ENCODE results near the gene MTG1. TPM values are rescaled to one million over a fixed set of nuclear protein-coding genes. Genes with fewer than 3 reads are reported as not detected.
A peak's percentile ranks its signal among the peaks of the same experiment; 100 is the strongest.
"Not testable (repeated sequence)": the region's sequence is repeated elsewhere in the genome, so short reads cannot be mapped to it uniquely, and the experiment has no call there.

MTG1 gene
- polyA plus RNA-seq, 1 experiment: 38.1 TPM

DNA sequence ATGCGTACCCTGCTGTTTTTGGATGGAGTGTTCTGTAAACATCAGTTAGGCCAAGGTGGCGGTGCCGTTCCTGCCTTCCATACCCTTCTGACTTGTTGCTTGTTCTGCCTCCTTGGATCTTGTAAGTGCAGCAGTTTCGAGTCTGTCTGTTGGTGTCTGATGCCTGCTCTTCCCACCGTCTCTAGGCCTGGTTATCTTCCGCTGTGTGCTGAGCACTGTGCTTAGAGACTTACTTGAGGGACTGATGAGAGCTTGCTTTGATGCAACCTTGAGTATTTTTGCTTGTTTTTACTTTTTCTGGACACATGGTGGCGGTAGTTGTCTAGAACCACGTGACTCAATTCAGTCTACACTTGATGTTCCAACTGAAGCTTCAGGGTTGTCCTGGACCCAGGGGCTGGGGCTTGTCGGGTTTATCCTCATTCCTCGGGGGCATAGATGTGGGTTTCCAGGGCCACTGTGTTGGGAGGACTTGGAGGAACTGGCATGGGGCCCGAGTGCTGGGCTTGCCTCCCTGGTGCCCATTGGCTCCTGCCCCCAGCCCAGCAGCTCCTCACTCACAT is 44.8 kb downstream of the MTG1 start:
- CTCF ChIA-PET: interaction anchor here (0.7 to 2.1 kb wide), 19 partner anchors 8 to 171 kb away, joined by 3 to 7 read pairs (median 4); partner anchors contain the start of gene SCART1
- POLR2A ChIA-PET: no interaction called here
- Histone ChIP-seq H3K4me3 (ENCODE audit: low read depth, low read length) (no peak overlapping the region), H3K36me3 (ENCODE audit: control insufficient read depth, insufficient read depth, low read length) (no peaks in the 10 kb centered on the region), H3K27me3 (ENCODE audit: control insufficient read depth, insufficient read depth, low read length) (no peaks in the 10 kb centered on the region)
- TF ChIP-seq, protein P1, sequence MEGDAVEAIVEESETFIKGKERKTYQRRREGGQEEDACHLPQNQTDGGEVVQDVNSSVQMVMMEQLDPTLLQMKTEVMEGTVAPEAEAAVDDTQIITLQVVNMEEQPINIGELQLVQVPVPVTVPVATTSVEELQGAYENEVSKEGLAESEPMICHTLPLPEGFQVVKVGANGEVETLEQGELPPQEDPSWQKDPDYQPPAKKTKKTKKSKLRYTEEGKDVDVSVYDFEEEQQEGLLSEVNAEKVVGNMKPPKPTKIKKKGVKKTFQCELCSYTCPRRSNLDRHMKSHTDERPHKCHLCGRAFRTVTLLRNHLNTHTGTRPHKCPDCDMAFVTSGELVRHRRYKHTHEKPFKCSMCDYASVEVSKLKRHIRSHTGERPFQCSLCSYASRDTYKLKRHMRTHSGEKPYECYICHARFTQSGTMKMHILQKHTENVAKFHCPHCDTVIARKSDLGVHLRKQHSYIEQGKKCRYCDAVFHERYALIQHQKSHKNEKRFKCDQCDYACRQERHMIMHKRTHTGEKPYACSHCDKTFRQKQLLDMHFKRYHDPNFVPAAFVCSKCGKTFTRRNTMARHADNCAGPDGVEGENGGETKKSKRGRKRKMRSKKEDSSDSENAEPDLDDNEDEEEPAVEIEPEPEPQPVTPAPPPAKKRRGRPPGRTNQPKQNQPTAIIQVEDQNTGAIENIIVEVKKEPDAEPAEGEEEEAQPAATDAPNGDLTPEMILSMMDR (IDR thresholded peaks at IDR 0.05; ENCODE audit: insufficient read depth, low read depth, low read length): peak; percentile 38; the same call in 1 of the 2 replicates
- DNase-seq (ENCODE audit: low read depth): no peak

DNA sequence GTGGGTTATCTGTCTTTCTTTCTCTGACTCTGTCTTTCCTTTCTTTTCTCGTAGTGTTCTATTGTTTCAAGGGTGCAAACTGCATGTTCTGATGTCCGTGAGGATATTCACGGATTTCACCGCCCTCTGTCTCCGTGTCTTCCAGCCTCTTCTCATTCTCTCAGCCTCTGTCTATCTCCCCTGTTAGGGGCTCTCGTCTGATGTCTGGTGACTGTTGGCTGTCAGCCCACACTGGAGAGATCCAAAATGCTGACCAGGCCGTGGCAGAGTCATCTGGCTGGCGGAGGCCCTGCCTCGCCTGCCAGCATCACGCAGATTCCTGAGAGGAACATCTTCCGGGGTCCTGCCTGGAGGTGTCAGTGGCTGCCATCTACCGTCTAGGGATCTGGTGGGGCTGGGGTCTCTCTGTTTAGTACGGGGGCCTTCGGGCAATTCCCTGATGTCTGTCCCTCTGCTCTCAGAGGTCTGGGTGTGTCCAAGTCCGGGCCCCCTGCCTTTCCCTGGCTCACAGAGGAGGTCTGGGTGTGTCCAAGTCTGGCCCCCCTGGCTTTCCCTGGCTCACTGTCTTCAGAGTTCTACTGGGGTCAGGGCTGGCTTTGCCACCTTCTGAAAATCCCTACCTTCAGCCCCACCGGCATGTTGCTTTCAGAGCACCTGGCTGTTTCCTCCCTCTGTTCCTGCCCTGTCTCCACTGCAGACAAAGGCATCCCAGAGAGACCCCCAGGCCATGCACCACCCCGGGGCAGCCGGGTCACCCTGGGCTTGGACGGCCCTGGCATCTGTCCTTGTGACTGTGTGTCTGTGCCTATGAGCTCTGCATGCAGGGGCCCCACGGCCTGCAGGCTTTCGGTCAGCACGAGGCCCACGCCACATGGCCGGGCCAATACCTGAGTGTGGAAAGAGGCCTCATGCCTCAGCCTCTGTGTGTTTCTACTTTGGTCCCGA is 45.8 kb downstream of the MTG1 start:
- no peak overlapping the region for H3K4me3 ChIP-seq (ENCODE audit: low read depth, low read length)
- H3K36me3 ChIP-seq (ENCODE audit: control insufficient read depth, insufficient read depth, low read length): no peaks in the 10 kb centered on the region
- DNase-seq (ENCODE audit: low read depth): no peak
- CTCF ChIA-PET: interaction anchor here (1.1 to 1.6 kb wide), 7 partner anchors 10 to 165 kb away, joined by 3 to 7 read pairs (median 4); no protein-coding TSS in a partner anchor
- no peaks in the 10 kb centered on the region for H3K27me3 ChIP-seq (ENCODE audit: control insufficient read depth, insufficient read depth, low read length)
- TF ChIP-seq, protein P1 (IDR thresholded peaks at IDR 0.05; ENCODE audit: insufficient read depth, low read depth, low read length): no peak
- POLR2A ChIA-PET: no interaction called here

DNA sequence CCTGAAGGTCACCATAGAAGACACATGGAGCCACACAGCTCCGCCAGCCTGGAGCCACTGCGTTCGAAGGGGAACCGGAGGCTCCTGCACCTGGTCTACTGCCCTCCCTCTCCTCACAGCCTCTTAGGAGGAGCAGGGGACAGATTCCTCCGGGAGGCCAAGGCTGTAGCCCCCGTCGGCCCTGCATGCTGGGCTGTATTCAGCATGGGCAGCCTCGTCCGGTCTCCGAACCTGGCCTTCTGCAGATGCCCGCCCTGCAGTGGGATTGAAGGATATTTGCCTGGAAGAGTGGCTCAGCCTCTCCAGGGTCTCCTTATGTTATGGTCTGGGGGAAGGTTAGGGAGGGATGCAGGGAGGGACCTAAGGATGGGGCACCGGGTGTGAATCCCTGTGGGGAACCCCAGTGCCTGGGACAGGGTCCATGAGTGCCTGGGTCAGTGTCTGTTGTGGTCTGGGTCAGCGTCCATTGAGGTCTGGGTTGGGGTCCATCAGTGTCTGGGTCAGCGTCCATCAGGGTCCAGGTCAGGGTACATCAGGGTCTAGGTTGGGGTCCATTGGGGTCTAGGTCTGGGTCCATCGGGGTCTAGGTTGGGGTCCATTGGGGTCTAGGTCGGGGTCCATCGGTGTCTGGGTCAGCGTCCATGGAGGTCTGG is 46.8 kb downstream of the MTG1 start:
- TF ChIP-seq, protein P1 (IDR thresholded peaks at IDR 0.05; ENCODE audit: insufficient read depth, low read depth, low read length): no peak
- DNase-seq (ENCODE audit: low read depth): no peak
- H3K4me3 ChIP-seq (ENCODE audit: low read depth, low read length): no peak overlapping the region
- H3K27me3 ChIP-seq (ENCODE audit: control insufficient read depth, insufficient read depth, low read length): no peaks in the 10 kb centered on the region
- H3K36me3 ChIP-seq (ENCODE audit: control insufficient read depth, insufficient read depth, low read length): no peaks in the 10 kb centered on the region
- ChIA-PET POLR2A (no interaction called here), CTCF (interaction anchor here (1.5 kb wide), 1 partner anchor 11 kb away, joined by 5 read pairs; no protein-coding TSS in a partner anchor)

DNA sequence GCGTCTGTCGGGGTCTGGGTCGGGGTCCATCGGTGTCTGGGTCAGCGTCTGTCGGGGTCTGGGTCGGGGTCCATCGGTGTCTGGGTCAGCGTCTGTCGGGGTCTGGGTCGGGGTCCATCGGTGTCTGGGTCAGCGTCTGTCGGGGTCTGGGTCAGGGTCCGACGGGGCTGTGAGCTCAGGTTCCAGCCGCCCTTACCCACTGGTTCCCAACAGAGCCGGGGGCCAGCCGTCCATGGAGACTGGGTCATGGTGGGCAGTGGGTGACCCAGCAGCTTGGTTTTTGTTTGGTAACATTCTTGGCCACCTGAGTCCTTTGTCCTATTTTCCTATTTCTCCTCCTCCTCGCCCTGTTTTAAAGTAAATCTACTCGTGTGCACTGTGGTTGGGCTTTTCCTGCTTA is 47.4 kb downstream of the MTG1 start:
- H3K27me3 ChIP-seq (ENCODE audit: control insufficient read depth, insufficient read depth, low read length); H3K4me3 ChIP-seq (ENCODE audit: low read depth, low read length); DNase-seq (ENCODE audit: low read depth); POLR2A ChIA-PET; H3K36me3 ChIP-seq (ENCODE audit: control insufficient read depth, insufficient read depth, low read length): not testable (repeated sequence)
- CTCF ChIA-PET: interaction anchor here (0.8 to 1.5 kb wide), 3 partner anchors 10 to 112 kb away, joined by 3 to 5 read pairs (median 3); no protein-coding TSS in a partner anchor

DNA sequence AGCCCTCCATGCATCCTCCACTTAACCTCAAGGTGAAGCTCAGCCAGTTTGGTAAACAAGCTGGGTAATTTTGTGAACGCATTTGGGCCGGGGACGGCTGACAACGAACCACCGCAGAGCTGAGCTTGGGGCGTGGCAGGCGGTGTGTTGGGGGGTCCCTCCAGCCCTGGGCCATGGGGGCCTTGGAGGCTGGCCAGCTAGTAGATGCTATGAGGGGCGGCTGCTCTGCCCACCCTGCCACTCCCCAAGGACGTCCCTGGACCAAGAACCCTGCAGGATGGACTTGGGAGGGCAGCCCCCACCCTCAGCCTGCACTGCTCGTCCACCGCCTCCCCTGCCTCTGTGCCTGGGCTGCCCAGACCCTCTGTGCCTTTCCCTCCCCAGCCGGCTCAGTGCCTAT is 47.8 kb downstream of the MTG1 start:
- ChIA-PET POLR2A (no interaction called here), CTCF (interaction anchor here (0.8 to 1.5 kb wide), 3 partner anchors 10 to 113 kb away, joined by 3 to 5 read pairs (median 3); no protein-coding TSS in a partner anchor)
- Histone ChIP-seq H3K4me3 (ENCODE audit: low read depth, low read length) (no peak overlapping the region), H3K27me3 (ENCODE audit: control insufficient read depth, insufficient read depth, low read length) (no peaks in the 10 kb centered on the region), H3K36me3 (ENCODE audit: control insufficient read depth, insufficient read depth, low read length) (no peaks in the 10 kb centered on the region)
- TF ChIP-seq, protein P1 (IDR thresholded peaks at IDR 0.05; ENCODE audit: insufficient read depth, low read depth, low read length): no peak
- no peak for DNase-seq (ENCODE audit: low read depth)

All from BJ (cell line).